Measurements from ENCODE around the gene CFAP126.
"Not testable (repeated sequence)": the region's sequence is repeated elsewhere in the genome, so short reads cannot be mapped to it uniquely, and the experiment has no call there.

CFAP126 gene, protein sequence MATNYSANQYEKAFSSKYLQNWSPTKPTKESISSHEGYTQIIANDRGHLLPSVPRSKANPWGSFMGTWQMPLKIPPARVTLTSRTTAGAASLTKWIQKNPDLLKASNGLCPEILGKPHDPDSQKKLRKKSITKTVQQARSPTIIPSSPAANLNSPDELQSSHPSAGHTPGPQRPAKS

DNA sequence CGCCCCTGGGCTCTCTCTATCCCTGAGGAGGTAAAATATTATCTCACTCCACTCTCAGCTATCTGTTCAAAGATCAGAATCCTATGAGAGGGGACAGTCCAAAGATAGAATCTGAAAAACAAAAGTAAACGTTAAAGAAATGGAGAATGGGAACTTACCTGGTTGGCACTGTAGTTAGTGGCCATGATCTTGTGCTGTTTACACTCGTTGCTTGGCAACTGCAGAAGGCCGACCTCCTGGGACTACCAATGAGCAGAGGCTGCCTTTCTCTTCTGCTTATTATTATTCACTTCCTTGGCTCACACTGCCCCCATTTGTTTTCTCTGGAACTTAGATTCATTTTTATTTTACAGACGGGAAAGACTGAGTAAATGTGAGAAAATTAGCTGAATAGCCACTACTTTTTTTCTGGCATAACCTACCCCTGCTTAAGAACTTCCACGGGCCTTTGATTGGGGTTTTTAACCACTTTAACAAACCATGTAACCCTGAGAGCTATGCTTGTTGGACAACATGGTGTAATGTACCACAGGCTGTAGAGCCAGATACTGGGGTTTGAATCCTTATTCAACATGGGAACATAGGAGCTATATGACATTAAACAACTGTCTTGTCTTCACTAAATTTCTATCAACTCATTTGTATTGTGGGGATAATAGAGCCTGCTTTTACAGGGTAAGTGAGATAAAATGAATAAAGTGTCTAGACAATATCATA is at the start of gene CFAP126:
CFAP126 (minus strand) TSS at position 193 of the 717 bp plus-strand sequence; CDS start at position 185, 8 bp downstream.
- peak; percentile 87 for DNase-seq

DNA sequence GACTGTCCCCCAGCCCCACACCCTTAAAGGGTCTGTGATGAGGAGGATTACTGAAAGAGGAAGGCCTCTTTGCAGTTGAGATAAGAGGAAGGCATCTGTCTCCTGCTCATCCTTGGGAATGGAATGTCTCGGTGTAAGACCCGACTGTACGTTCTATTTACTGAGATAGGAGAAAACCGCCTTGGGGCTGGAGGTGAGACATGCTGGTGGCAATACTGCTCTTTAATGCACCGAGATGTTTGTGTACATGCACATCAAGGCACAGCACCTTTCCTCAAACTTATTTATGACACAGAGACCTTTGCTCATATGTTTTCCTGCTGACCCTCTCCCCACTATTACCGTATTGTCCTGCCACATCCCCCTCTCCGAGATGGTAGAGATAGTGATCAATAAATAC is 45.4 kb upstream of the CFAP126 start:
- DNase-seq = not testable (repeated sequence)

DNA sequence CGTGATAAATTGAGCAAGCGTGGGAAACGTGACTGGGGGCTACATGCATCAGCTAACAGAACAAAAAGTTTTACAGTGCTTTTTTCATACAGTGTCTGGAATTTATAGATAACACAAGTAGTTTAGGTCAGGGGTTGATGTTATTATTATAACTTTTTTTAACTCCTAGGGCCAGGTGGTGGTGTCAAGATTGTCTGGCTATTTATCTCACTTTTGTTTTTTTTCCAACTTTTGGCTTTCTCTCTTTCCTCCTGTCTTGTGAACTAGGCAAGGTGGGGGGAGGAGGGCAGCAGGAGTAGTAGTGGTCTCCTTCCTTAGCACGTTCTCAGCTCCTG is 42.9 kb upstream of the CFAP126 start:
- DNase-seq = not testable (repeated sequence)

DNA sequence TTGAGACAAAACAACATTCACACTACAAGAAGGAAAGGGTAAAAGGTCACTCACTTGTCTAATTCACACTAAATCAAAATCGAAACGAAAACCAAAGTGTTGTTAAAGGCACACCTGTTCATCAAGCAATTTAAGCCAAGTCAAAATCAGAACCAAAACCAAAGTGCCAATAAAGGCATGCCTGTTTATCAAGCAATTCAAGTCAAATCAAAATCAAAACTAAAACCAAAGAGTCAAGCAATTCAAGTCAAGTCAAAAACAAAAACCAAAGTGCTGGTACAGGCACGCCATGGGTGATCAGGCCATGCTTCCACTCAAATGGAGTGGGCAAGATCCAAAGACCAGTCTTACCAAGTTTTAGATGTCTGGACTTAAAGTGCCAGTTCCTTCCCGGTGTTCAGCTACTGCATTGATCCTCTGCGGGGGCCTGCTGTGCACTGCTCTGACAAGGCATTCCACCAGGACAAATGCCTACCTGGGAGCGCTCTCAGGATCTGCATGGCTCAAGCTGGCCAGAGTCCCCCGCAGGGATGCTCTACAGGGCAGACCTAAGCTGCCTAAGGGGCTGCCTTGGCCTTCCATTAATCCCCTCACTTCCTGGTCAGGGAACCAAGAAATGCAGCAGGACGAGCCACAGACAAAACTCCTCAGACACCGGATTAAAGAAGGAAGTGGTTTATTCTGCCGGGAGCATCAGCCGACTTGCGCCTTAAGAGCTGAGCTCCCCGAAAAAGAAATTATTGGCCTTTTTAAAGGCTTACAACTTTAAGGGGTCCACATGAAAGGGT is 42.4 kb upstream of the CFAP126 start:
- DNase-seq = not testable (repeated sequence)

DNA sequence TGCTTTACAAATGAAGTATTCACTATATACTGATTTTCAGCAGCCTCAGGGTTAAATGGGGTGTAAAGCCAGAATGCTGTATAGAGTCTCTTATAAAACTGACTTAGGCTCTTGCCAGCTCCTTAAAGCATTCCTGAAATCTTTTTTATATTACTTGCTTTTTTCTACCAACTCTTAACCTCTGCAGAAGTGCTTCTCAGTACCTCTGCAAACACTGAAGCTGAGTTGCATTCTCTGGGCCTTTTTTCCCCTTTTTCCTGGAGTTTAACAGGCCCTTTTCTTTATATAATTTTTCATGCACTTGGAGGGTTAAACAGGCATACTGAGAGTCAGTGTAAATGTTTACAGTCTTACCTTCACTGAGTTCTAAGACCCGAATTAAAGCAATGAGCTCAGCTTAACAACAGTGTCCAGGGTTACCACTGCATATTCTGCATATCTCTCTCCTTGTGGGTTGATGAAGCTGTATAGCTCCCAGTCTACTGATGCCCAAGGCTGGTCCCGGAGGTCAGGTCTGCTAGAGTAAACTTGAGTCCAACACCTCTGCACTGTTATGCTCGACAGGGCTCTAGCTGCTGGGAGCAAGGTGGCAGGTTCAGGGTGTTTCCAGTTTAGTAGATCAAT is 40.9 kb upstream of the CFAP126 start:
- no peak for DNase-seq

DNA sequence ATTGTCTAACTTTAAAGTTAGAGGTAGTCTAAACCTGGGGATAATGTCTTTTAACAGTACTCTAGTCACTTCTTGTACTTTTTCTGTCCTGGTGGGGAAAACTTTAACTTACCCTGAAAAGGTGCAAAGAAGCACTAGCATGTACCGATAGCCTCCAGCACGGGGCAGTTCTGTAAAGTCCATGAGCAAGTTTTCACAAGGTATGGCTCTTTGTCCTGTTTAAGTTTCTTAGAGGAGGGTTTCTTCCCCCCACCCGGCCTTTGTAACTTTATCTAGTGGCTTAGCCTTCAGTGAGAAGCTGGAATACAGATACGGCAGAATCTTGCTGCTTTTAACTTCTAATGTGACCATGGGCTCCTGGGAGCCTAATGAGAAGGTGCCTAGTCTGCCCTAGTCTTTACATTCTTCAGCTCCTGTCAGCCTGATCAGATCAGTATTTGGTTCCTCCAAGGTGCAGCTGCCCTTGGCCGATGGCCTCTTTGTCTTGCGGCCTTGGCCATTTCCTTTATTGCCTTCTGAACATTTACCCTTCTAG is 39.8 kb upstream of the CFAP126 start:
- no peak for DNase-seq

DNA sequence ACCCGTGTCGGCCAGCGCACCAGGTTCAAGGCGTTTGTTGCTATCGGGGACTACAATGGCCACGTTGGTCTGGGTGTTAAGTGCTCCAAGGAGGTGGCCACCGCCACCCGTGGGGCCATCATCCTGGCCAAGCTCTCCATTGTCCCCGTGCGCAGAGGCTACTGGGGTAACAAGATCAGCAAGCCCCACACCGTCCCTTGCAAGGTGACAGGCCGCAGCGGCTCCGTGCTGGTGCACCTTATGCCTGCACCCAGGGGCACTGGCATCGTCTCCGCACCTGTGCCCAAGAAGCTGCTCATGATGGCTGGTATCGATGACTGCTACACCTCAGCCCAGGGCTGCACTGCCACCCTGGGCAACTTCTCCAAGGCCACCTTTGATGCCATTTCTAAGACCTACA is 38.9 kb upstream of the CFAP126 start:
- not testable (repeated sequence) for DNase-seq

DNA sequence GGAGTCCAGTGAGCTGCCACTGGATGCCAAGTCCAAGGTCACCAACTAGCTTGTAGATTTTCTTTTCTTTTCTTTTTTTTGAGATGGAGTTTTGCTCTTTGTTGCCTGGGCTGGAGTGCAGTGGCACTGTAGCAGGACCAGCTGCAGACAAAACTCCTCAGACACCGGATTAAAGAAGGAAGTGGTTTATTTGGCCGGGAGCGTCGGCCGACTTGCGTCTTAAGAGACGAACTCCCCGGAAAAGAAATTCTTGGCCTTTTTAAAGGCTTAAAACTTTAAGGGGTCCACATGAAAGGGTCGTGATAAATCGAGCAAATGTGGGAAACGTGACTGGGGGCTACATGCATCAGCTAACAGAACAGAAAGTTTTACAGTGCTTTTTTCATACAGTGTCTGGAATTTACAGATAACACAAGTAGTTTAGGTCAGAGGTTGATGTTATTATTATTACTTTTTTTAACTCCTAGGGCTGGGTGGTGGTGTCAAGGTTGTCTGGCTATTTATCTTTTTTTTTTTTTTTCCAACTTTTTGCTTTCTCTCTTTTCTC is 36.4 kb upstream of the CFAP126 start:
- DNase-seq = no peak

DNA sequence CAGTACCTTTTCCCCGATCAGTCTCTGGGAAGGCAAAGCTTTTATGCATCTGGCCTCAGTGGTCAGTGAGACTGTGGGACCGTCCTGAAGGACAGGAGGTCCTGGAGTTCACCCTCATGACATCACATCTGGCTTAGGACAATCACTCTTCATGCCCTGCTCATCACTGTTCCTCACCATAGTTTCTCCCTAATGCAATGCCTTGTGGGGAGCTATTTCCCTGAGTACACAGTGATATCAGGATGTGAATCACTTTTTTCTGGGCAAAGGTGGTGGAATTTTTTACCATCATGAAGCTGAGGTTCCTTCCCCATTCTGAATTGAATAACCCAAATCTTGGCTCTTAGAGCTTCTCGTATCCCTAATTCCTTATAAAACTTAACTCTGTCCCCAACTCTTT is 34.8 kb upstream of the CFAP126 start:
- no peak for DNase-seq

DNA sequence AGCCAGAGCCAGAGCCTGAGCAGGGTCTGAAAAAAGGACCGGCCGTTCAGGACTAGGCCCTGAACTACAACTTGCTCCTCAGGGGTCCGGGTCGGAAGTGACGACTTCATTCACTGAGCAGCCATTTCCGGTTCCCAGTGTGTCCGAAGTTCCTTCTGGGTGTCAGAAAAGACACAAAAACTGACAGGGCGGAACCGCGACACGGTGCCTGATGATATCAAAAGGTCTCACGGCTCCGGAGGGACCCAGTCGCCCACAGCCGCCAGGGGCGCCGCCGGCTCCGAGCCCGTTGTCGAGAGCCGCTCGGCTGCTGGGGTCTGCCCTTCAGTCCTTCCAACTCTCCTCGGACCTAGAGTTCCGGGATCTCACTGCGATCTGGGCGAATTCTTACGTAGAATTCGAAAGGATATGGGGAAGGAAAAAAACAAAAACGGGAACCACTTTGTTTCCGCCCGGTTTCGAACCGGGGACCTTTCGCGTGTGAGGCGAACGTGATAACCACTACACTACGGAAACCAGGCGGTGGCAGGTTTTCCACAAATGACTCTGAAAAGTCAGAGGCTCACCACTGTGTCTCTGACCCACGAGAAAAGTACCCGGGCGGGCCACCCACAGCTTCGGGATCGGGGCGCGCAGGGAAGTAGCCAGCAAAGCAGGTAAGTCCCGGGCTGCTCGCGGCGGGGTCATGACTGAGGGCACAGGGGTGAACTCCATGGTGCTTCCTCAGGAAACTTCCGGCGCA is 31.8 kb upstream of the CFAP126 start:
- peak; percentile 91 for DNase-seq

DNA sequence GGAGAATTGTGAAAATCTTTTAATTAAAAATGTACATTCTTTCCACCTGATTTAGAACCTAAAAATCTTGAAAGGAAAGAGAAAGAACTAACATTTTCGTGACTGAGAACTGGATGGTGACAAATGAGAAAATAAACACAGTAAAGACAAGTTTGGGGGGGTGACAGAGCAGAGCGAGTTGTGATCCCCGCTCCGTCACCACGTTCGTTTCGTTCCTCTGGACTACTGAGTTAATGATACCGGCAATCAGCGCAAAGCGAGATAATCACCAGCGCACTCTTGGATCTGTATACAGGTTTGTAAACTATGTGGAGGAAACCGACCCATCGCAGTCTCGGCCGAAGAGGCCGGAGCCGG is 31.2 kb upstream of the CFAP126 start:
- DNase-seq = no peak

DNA sequence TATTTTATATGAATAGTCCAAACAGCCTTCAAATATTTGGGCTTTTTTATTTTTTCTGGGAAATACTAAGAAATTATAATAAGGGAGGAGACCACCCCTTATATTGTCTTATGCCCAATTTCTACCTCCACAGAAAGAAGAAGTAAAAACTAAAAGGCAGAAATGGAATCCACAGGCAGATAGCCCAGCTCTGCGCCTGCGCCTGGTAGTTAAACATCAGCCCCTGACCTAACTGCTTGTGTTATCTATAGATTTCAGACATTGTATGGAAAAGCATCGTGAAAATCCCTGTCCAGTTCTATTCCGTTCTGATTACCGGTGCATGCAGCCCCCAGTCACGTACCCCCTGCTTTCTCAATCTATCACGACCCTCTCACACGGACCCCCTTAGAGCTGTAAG is 29.4 kb upstream of the CFAP126 start:
- not testable (repeated sequence) for DNase-seq

DNA sequence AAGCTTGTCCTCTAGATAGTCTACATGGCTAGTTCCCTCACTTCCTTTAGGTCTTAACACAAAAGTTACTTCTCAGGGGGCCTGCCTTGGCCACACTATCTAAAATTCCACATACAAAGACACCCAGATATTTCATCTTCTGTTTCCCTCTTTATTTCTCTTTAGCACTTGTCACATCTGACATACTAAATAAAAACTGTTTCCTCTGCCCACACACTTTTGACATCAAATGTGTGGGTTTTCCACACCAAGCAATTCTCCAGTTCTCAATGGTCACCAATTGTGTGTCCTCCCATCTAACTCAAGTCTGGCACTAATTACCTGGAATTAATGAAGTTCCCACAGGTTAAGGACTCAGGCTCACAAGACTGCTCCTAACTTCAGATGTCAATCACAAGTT is 25.5 kb upstream of the CFAP126 start:
- DNase-seq = no peak

DNA sequence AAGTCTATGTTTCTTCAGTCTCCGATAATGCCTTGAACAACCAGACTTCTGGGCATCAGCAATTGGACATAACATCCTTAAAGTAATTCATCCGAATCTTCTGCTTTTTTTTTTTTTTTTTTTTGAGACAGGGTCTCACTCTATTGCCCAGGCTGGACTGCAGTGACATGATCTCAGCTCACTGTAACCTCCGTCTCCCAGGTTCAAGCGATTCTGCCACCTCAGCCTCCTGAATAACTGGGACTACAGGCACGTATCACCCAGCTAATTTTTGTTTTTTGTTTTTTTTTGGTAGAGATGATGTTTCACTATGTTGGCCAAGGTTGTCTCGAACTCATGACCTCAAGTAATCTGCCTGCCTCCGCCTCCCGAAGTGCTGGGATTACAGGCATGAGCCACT is 23.9 kb upstream of the CFAP126 start:
- no peak for DNase-seq

DNA sequence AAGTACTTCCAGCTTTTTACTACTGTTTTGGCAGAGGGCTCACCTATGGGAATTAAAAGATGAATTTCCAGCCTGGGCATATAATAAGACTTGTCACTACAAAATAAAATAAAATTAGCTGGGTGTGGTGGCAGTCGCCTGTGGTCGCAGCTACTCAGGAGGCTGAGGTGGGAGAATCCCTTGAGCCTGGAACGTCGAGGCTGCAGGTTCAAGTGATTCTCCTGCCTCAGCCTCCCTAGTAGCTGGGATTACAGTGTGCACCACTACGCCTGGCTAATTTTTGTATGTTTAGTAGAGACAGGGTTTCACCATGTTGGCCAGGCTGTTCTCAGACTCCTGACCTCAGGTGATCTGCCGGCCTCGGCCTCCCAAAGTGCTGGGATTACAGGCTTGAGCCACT is 23.5 kb upstream of the CFAP126 start:
- not testable (repeated sequence) for DNase-seq

DNA sequence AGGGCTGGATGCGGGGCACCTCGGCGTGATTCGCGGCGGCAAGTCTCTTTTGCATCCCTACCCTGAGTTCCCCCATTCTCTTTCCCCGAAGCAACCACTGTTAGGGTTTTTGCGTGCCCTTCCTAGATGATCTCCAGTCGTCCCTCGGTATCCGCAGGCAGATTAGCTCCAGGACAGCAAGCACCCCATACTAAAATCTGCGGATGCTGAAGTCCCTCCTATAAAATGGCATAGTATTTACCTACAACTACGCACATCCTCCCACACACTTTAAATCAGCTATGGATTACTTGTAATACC is 22.8 kb upstream of the CFAP126 start:
- DNase-seq = peak; percentile 42

DNA sequence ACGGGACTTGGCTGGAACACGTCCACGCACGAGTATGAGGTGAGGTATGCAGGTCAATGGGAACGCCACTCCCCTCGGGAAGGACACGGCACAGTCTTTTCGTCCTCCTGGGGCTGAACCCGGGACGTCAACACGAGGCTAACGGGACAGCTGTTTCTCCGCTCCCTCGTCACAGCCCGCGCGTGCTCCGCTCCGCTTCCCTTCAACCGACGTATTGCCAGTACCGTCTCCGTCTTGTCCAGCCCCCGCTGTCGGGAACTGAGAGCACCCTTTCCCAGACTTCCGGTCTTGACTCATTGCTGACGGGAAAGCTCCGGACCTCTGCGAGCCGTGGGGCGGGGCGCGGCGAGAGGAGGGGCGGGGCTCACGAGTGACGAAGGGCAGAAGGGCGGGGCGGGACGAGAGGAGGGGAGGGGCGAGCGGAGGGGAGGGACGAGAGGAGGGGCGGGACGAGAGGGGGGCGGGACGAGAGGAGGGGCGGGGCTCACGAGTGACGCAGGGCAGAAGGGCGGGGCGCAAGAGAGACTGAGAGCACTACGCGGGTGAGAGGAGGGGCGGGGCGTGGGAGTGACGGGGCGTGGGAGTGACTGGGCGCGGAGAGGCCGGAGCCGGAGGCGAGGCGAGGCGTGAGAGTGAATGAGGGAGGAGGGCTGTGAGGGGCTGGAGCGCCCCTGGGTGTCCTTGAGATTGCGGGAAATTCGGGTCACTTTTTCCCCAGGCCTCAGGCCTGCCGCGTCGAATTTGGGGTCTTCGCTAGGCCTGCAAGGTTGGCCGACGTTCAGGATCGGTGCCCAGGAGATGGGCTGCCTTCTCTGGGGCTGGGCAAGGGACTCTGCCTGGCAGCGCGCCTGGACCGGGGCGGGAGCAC is 22.2 kb upstream of the CFAP126 start:
- peak; percentile 90 for DNase-seq

DNA sequence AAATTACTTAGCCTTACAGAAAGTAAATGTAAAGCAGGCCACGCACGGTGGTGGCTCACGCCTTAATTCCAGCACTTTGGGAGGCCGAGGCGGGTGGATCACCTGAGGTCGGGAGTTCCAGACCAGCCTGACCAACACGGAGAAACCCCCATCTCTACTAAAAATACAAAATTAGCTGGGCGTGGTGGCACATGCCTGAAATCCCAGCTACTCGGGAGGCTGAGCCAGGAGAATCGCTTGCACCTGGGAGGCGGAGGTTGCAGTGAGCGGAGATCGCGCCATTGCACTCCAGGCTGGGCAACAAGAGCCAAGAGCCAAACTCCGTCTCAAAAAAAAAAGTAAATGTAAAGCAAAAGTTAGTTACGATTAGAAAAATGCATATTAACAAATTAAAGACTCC is 21.5 kb upstream of the CFAP126 start:
- DNase-seq = not testable (repeated sequence)

DNA sequence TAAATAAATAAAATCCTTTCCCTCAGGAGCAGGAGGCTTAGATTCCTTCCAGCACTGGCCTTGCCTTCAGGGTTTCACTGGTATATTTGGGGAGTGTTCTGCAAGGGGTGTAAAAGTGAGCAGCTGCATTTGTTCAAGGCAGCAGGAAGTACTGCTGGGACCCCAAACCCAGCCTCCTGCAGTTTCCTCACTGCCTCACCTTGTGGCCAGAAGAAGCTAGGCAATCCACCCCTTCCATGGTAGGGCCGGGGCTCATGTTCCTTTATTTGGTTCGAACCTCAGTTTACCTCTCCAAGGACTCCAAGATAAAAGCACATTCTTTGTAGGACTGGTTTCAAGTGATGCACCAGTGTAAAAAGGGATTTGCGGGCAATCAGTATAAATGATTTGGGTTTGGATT is 21.0 kb upstream of the CFAP126 start:
- no peak for DNase-seq

DNA sequence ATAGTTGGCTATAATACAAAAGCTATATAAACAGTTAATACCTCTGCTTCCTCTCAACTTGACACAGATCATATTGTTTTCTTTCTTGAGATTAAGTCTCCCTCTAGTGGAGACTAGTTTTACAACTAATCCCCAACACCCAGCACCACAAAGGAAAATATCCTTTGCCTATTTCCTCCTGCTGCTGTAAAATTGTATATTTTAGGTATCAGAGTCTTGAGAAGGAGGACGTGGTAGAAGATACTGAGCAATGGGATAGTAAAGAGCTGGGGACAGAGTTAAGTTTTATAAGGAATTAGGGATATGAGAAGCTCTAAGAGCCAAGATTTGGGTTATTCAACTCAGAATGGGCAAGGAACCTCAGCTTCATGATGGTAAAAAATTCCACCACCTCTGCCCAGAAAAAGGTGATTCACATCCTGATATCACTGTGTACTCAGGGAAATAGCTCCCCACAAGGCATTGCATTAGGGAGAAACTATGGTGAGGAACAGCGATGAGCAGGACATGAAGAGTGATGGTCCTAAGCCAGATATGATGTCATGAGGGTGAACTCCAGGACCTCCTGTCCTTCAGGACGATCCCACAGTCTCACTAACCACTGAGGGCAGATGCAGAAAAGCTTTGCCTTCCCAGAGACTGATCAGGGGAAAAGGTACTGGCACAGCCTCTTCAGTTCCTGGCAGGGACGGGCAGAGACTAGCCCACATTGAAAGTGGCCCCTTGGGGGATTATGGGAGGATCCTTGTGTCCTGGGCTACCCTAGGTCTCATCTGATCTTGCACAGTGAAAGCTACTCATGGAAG is 14.7 kb upstream of the CFAP126 start:
- peak; percentile 70 for DNase-seq

DNA sequence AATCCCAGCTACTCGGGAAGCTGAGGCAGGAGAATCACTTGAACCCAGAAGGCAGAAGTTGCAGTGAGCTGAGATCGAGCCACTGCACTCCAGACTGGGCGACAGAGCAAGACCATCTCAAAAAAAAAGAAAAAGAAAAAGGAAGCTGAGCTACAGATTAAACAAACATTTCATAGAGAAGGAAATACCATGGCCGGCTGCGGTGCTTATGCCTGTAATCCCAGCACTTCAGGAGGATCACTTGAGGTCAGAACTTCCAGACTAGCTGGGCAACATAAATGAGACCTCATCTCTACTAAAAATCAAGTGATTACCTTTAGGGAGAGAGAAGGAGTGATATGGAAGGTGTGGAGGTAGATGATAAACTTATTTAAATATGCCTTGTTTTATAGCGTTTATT is 14.0 kb upstream of the CFAP126 start:
- no peak for DNase-seq

All from DMS153 (cell line).